OCI-M1 (cell line): ENCODE results near the gene AMY2B.
"Not testable (repeated sequence)": the region's sequence is repeated elsewhere in the genome, so short reads cannot be mapped to it uniquely, and the experiment has no call there.

ENCODE experiments used
- DNase-seq: peaks from one replicate; lab custom pipeline; 2025; lab: John Stamatoyannopoulos, UW

The AMY2B gene

DNA sequence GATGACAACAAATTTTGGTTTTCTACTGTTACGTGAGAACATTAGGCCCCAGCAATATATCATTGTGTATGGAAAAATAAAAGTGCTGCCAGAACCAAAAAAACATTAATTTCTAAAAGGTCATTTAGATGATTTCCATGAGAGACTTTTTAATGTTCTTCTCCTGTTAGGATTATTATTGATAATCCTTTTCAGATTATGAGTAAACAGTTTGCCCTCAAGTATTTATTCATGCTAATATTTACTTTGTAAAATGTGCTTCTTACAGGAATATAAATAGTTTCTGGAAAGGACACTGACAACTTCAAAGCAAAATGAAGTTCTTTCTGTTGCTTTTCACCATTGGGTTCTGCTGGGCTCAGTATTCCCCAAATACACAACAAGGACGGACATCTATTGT is at the start of gene AMY2B:
Gene AMY2B, plus strand, starts transcription at position 301 of the 400 bp plus-strand sequence. Its CDS starts 14 bp downstream, at position 315.
- not testable (repeated sequence) for DNase-seq

DNA sequence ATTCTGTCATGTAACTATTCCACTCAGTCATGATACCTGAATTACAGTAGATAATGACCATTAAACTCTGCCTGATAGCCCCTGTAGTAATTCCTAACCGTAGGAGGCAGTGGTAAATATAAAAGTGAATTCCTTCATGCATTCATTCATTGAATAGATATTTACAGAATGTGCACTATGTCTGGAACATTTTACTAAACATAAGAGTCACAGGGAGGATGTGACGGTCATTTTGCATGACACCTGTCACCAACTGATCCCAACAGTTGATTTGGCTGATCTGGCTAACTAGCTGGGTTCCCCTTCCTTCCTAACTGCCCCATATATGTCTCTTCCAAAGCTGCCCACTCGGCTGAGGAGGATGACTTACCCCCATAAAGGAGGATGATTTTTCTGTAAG is 48.0 kb upstream of the AMY2B start:
- no peak for DNase-seq

DNA sequence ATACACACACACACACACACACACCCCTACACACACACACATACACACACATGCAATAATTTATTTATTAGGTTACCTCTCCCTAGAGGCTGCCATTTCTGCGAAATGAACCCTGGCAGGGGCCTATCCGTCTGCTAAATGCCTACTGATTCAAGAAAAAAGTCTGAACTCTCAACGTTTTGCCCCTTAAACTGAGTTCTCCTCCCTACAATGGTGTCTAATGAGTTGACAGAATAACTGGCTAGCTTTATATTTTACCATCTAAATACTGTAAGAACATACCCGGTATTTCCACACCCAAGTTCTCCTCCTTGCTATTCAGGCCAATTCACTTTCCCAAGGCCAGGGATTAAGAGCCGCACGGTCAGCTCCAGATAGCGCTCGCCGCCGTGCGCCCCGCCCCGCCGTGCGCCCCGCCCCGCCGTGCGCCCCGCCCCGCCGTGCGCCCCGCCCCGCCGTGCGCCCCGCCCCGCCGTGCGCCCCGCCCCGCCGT is 46.2 kb upstream of the AMY2B start:
- DNase-seq = peak; percentile 77

DNA sequence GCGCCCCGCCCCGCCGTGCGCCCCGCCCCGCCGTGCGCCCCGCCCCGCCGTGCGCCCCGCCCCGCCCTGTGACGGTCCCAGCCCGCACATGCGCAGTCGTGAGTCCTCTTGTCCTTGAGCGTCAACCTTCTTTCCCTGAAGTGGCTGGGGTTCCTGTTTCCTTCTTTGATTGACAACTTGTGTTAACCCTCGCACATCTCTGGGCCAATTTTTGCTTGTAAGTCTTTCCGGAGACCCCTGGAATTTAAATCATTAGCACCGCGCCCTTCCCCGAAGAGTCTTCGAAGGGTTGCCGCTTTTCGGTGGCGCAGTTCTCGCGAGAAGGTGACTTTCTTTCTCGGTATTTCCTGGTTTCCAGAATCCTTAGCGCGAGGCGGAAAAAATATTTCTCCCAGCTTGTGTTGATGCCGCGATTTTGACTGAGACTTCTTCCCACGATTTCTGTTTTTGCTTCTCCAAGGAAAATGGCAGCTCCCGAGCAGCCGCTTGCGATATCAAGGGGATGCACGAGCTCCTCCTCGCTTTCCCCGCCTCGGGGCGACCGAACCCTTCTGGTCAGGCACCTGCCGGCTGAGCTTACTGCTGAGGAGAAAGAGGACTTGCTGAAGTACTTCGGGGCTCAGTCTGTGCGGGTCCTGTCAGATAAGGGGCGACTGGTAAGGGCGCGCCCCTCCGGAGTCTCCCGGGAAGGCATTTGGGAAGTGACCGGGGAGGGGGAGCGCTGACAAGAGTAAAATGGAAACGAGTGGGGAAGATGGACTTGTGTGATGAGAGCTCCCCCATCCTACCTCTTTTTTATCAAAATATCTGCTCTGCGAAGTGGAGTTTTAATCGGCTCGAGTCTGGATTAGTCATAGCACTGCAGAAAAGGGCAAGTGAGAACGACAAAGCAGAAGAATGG is 45.5 kb upstream of the AMY2B start, which contains the start of gene RNPC3:
Gene RNPC3, plus strand, starts transcription at position 93 of the 901 bp plus-strand sequence. Its CDS starts 372 bp downstream, at position 465.
- peak; percentile 90 for DNase-seq

DNA sequence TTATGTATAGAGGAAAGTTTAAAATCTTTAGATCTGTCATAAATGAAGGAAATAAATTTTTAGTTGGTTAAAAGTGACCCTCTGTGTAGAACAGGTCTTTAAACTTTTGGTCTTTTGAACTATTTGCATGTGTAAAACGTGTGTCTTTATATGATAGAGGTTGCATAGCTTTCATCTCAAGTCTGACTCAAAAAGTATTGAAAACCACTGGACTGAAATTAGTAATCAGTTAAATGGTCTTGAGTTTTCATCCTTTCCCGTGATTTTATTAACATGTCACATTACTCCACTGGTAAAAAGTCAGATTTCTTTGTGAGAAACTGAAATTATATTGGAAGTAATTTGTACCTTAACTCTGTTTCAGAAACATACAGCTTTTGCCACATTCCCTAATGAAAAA is 44.1 kb upstream of the AMY2B start:
- no peak for DNase-seq

DNA sequence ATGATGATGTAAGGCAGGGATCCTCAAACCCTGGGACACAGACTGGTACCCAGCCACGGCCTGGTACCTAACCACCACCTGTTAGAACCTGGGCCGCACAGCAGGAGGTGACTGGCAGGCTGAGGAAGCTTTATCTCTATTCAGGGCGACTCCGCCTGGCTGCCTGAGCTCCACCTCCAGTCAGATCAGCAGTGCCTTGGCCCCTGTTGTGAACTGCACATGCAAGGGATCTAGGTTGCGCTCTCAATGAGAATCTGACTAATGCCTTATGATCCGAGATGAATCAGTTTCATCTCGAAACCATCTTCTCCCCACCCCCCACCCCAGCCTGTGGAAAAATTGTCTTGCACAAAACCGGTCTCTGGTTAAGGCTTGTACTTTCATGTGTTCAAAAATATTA is 41.6 kb upstream of the AMY2B start:
- no peak for DNase-seq

DNA sequence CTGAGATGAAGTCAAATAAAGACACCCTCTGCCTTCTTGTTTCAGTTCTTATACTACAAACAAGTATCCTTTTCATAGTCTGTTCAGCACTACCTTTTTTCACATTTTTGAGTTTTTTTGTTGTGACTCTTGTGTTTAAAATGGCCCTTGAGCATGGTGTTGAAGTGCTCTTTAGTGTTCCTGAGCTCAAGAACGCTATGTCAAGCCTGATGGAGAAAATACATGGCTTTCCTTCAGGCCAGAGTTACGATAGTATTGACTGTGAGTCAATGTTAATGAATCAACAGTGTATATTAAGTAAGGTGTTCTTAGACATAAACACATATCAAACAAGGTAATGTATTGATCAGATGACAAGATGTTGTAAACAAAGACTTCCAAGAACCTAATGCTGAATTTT is 33.2 kb upstream of the AMY2B start:
- DNase-seq = no peak

DNA sequence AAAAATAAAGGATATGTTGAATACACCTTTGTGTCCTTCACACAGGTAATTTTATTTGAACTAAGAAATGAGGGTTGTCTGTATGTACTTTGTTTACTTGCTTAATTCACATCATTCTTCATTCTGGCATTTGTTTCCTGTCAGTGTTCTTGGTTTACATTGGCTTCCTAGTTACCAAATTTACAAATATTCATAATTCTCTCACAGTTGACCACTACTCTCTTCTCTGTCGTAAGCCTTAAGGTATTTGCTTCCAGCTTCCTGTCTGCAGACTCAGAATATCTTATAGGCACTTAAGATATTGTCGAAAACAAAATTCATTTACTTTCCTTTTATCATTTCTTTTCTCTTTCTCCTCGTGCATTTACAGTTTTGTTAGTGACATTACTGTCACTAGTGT is 30.0 kb upstream of the AMY2B start:
- DNase-seq = no peak

DNA sequence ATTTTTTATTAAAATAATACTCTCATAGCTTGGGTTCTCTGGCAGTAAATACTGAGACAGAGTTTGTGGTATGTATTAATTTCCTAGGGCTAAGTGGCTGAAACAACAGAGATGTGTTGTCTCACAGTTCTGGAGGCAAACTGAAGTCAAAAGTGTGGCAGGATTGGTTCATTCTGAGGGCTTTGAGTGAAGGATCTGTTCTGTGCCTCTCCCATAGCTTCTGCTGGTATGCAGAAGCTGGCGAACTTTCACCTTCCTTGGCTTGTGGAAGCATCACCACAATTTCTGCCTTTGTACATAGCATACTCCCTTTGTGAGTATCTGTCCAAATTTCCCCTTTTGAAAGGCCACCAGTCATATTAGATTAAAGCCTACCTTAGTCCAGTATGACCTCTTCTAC is 24.9 kb upstream of the AMY2B start:
- no peak for DNase-seq

DNA sequence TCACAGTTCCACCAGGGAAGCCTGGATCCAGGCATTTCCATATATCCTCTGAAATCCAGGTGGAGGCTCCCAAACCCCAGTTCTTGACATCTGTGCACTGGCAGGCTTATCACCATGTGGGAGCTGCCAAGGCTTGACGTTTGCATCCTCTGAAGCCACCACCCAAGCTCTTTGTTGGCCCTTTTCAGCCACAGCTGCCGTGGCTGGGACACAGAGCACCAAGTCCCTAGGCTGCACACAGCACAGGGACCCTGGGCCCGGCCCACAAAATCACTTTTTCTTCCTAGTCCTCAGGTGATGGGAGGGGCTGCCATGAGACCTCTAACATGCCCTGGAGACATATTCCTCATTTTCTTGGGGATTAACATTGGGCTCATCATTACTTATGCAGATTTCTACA is 23.5 kb upstream of the AMY2B start:
- DNase-seq = no peak

DNA sequence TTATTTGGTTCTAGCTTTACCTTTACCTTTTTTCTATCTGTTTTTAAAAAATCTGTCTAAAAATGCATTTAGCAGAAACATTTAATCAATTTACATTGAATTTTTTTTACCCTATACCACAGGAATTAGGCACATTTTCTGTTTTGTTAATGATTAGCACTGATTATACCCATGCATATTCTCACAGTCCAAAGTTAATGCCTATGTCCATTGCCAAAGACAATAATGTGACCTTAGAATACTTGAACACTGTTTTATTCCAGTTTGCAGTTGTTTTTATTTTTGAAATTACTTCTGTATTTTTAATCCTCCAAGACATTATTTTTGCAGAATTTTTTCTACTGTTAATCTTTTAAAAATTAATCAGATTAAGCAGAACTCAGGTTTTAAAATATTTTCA is 11.0 kb upstream of the AMY2B start:
- no peak for DNase-seq

DNA sequence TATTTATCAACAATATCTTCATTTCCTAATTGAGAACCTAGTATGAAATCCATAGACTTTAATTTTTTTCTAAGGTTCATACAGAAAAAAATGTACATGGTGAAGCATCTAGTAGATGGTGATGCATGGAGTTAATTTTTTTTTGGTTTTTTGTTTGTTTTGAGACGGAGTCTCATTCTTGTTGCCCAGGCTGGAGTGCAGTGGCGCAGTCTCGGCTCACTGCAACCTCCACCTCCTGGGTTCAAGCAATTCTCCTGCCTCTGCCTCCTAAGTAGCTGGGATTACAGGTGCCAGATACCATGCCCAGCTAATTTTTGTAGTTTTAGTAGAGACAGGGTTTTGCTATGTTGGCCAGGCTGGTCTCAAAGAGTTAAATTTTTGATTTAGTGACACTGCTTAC is 10.3 kb upstream of the AMY2B start:
- not testable (repeated sequence) for DNase-seq

DNA sequence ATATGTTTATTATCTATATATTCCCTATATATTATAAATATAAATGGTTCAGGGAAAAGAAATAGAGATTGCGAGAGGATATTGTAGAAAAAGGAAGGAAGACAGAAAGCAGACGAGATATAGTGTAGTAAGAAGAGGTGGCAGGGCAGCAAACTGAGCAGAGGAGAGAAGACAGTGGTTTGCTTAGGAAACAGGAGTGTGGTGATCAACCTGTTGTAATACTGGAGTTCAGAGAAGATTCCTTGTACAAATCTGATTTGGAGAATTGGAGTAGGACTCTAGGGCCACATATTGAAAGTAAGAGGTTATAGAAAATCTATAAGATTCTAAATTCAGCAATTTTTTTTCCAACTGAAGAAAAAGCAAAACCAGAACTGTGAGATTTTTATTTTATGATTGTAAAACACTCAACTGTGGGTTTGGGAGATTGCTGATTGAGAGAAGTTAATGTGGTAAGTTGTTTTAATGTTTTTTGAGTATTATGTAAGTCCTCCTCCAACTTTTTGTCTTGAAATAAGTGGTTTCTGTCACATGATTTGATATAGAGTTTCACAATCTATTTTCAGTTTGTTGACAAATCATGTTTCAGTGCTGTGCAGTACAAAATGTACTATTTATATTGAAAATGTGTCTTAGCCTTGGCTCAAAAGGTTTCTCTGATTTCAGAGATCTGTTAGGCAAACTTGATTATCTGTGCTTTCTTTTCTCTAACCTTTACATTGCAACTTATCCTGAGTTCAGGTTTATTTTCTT is 9.6 kb upstream of the AMY2B start:
- peak; percentile 56 for DNase-seq

DNA sequence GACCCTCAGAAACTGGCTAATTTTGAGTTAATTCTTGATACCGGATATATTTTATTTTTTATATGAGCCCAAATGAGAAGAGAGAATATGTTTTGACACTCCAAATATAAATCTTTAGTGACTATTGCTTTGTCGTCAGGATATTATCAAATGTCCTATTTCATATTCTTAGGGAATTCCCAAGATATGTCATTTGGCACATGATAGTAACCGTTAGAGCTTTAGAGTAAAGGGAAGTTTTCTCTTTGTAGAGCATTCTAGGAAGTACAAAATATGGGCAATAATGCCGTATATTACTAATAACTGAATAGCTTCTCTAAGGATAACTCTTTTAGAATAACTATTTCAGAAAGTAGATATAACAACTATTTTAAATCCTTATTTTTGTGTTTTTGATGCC is 8.3 kb upstream of the AMY2B start:
- no peak for DNase-seq

DNA sequence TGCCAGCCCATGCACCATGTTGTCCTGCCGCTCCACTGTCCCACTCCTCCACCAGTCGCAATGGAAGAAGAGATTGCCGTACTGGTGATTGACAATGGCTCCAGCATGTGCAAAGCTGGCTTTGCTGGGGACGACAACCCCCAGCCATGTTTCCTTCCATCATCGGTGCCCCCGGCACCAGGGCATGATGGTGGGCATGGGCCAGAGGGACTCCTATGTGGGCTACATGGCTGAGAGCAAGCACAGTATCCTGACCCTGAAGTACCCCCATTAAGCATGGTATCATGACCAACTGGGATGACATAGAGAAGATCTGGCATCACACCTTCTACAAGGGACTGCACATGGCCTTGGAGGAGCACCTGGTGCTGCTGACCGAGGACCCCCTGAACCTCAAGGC is 1.9 kb upstream of the AMY2B start:
- no peak for DNase-seq

DNA sequence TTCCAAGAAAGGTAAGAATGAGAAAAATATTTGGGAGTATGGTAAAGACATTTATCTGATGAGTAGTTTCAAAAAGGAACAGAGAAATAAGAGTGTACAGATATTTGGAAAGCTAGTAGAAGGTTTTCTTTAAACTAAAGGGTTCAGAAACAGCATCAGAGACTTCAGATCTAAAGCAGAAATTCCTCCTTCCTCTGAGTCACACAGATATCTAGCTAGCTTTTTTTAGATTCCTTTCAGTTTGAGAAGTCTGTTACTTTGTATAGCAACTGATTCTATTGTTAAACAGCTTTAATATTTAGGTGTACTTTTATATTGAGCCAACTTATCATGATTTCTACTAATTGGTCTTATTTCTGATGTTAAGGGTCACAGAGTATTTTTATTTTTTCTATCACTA is 4.7 kb downstream of the AMY2B start:
- DNase-seq = peak; percentile 18

DNA sequence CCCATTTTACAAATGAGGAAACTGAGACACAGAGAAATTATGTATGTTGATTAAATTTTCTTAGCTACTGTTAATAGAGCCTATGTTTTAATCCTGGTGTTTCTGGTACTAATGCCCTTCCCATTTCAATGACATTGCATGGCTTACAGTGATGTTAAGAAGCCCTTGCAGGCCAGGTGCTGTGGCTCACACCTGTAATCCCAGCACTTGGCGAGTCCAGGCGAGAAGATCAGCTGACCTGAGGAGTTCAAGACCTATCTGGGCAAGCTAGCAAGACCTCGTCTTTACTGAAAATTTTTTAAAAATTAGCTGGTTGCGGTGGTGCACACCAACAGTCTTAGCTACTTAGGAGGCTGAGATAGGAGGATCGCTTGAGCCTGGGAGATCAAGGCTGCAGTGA is 5.4 kb downstream of the AMY2B start:
- not testable (repeated sequence) for DNase-seq

DNA sequence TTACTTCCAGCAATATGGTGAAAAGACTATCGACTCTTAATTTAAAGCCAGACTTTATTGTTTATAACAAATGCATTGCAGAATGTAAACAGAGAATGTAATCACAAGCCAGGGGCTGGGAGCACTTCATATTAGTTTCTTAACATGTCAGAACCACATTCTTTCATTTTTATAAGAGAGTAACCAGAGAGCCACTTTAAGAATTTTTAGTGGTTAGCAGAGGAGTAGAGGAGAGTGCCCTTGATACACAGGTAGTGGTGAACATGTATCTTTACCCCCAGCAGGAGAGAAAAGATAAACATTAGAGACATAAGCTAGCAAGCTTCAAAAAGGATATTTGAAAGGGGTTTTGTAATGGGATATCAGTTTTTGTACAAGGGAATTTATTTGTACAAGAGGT is 11.1 kb downstream of the AMY2B start:
- DNase-seq = no peak

DNA sequence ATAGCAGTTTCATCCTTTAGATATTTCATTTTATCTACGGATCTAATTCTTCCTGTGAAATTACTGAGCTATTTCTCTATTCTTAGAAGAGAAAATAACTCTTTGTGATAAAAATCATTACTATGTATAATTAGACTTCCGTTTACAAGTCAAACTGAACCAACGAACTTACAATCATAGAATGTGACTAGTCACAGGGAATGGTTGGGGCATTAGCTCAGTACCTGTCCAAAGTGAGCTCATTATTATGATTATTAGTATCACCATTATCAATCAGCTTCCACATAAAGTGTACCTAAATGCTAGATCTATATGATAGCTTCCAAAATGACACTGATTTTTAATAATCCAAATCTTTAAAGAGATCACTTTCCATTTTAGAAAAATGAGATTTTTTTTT is 12.5 kb downstream of the AMY2B start:
- no peak for DNase-seq

DNA sequence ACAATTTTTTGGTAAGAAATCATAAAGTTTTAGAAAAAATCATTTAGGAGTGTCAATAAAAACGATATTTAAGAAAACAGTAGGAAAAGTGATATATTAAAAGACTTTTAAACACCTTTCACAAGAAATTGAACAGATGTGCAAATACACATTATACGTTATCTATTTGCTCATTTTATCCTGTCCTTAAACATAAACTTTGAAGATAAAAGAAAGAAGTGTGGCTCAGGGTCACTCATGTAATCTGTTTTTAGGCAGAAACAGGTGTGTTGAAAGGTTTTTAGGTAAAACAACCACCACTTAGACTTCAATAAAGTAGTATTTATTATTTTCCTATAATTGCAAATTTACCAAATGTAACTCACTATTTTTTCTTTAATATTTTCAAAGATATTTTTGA is 13.1 kb downstream of the AMY2B start:
- DNase-seq = no peak

DNA sequence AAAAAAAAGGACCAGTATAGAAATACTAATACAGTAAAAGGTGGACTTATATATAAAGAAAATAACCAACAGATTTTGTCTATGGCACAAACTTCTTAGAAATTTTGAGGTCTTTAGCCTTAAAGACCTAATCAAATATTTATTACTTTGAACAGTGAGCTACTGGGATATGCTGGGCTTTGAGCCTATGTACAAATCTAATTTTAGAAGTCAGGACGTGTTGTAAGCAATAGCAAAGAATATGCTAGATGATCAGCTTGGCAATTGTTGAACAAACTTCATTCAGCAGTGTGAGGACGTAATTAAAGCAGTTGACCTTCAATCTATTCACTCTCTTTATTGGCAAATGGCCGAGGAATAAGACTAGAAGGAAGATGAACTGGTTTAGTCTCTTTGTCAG is 31.4 kb downstream of the AMY2B start:
- not testable (repeated sequence) for DNase-seq

DNA sequence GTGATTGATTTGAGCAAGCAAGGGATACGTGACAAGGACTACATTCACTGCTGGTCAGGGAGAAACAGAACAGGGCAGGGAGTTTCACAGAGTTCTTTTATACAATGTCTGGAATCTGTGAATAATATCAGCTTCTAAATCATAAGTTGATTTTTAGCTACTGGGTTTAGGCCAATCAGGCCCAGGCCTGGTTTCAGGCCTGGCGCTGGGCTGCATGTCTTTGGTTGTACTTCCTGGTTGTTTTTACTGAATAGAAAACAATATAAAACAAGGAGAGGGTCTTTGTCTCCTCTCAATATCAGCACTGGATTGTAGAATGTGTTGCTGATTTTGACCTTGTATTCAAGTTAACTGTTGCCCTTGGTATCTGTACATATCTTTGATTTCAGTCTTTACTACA is 45.0 kb downstream of the AMY2B start:
- no peak for DNase-seq

DNA sequence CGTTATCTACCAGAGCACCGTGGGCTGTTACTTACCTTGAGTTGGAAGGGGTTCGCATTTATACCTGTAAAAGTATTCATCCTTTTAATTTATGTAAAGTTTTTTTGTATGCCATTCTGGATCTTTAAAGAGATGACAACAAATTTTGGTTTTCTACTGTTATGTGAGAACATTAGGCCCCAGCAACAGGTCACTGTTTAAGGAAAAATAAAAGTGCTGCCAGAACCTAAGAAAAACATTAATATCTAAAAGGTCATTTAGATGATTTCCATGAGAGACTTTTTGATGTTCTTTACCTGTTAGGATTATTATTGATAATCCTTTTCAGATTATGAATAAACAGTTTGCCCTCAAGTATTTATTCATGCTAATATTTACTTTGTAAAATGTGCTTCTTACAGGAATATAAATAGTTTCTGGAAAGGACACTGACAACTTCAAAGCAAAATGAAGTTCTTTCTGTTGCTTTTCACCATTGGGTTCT is 45.6 kb downstream of the AMY2B start, which contains the start of gene AMY2A:
Gene AMY2A, plus strand, starts transcription at position 434 of the 484 bp plus-strand sequence. Its CDS starts 14 bp downstream, at position 448.
- not testable (repeated sequence) for DNase-seq
